Endothelial cell of umbilical vein (primary cell): ENCODE data around the gene NME2. TPM values are rescaled to one million over a fixed set of nuclear protein-coding genes. Genes with fewer than 3 reads are reported as not detected.

Experiments used
- BruUV-seq: library from RNA; stranded (reverse); fragments of 400-500 nt; replicated peaks from 2 replicates; lab custom pipeline; 2021; lab: Mats Ljungman, UMichigan
- CTCF ChIA-PET: fragments of 300-600, 350-600 bp; sonication (Branson Sonifier 250); formaldehyde crosslinking; loops from one replicate; lab custom pipeline; 2021; ENCODE audit warnings: antibody characterized with exemption, inconsistent platforms; lab: Charles Lee
- POLR2A ChIA-PET: fragments of 300-600, 350-600 bp; sonication (Branson Sonifier 250); formaldehyde crosslinking; loops from one replicate; lab custom pipeline; 2021; ENCODE audit warnings: antibody characterized with exemption, inconsistent platforms; lab: Charles Lee
- DNase-seq: peaks from one replicate; pipeline ENCODE4 v3.0.0-alpha.2; 2011; ENCODE audit warnings: low read depth, low spot score
- FAIRE-seq: peaks from 2 replicates; lab custom pipeline; 2011; peaks lifted over from hg19 to GRCh38; lab: Jason Lieb, UNC
- H2AFZ ChIP-seq: 2 replicates; pipeline ENCODE4 v1.6.0; 2012; ENCODE audit warnings: low read depth, low read length, control low read depth, inconsistent platforms
- H3K27ac ChIP-seq: 2 replicates; pipeline ENCODE4 v1.5.1; 2011; ENCODE audit warnings: low read depth, mild to moderate bottlenecking, control low read depth, low read length, moderate library complexity; ENCODE audit not compliant: insufficient read depth
- H3K27me3 ChIP-seq, 2 experiments: 2 replicates each; pipeline versions ENCODE4 v1.6.0 to v1.6.1; 2011; ENCODE audit warnings: low read length in 2 of 2, mixed read lengths in 1 of 2; ENCODE audit not compliant: control insufficient read depth in 2 of 2, insufficient read depth in 2 of 2
- H3K36me3 ChIP-seq, 2 experiments: 2 replicates in 1 of 2; 3 replicates in 1 of 2; pipeline ENCODE4 v1.5.1; 2011; ENCODE audit warnings: low read length in 2 of 2, mild to moderate bottlenecking in 1 of 2, moderate library complexity in 1 of 2; ENCODE audit not compliant: control insufficient read depth in 2 of 2, insufficient read depth in 2 of 2; ENCODE audit errors: extremely low read depth in 1 of 2
- H3K4me1 ChIP-seq: 3 replicates; pipeline ENCODE4 v1.5.1; 2011; ENCODE audit warnings: mild to moderate bottlenecking, low read length; ENCODE audit not compliant: control insufficient read depth, insufficient read depth; ENCODE audit errors: extremely low read depth
- H3K4me2 ChIP-seq: 2 replicates; pipeline ENCODE4 v1.6.1; 2011; ENCODE audit warnings: low read length, control low read depth, mixed read lengths; ENCODE audit not compliant: insufficient read depth
- H3K4me3 ChIP-seq, 3 experiments: fragments of 200-600 bp in 1 of 3; sonication (generic), shearing (Covaris generic) in 1 of 3; replicated peaks in 1 of 3; 2 replicates each; pipeline ENCODE4 v1.5.1; 2011 to 2016; ENCODE audit warnings: control low read depth in 3 of 3, low read length in 3 of 3, mild to moderate bottlenecking in 2 of 3, inconsistent platforms in 1 of 3, low read depth in 1 of 3, moderate library complexity in 1 of 3; ENCODE audit not compliant: insufficient read depth in 1 of 3
- H3K79me2 ChIP-seq: 2 replicates; pipeline ENCODE4 v1.6.0; 2012; ENCODE audit warnings: low read length, inconsistent platforms; ENCODE audit not compliant: control insufficient read depth, insufficient read depth
- H3K9ac ChIP-seq: replicated peaks from 2 replicates; pipeline ENCODE3; 2011; ENCODE audit warnings: low read length, control low read depth; ENCODE audit not compliant: insufficient read depth; ENCODE audit errors: extremely low read depth
- H3K9me1 ChIP-seq: replicated peaks from 3 replicates; pipeline ENCODE4 v1.6.0; 2011; ENCODE audit warnings: mild to moderate bottlenecking, low read length; ENCODE audit not compliant: control insufficient read depth, insufficient read depth; ENCODE audit errors: extremely low read depth
- H3K9me3 ChIP-seq: replicated peaks from 2 replicates; pipeline ENCODE4 v1.5.1; 2012; ENCODE audit warnings: low read length, inconsistent platforms; ENCODE audit not compliant: control insufficient read depth, insufficient read depth
- H4K20me1 ChIP-seq: replicated peaks from 2 replicates; pipeline ENCODE3; 2011; ENCODE audit warnings: mild to moderate bottlenecking, low read length; ENCODE audit not compliant: control insufficient read depth, insufficient read depth; ENCODE audit errors: extremely low read depth
- EZH2 ChIP-seq: IDR thresholded peaks from 2 replicates; pipeline ENCODE4 v1.6.1; 2012; ENCODE audit warnings: borderline replicate concordance, low read depth, mild to moderate bottlenecking, moderate library complexity, low read length, inconsistent platforms; ENCODE audit not compliant: severe bottlenecking
- FOS ChIP-seq: IDR thresholded peaks from 2 replicates; pipeline ENCODE4 v1.6.1; 2011; ENCODE audit warnings: mild to moderate bottlenecking, low read length, moderate library complexity, borderline replicate concordance; ENCODE audit not compliant: insufficient read depth
- GATA2 ChIP-seq: IDR thresholded peaks from 2 replicates; pipeline ENCODE4 v1.7.0; 2011; ENCODE audit warnings: low read depth, mild to moderate bottlenecking, moderate library complexity, mixed read lengths, low read length; ENCODE audit not compliant: insufficient read length, insufficient read depth
- JUN ChIP-seq: IDR thresholded peaks from 2 replicates; pipeline ENCODE4 v1.6.1; 2011; ENCODE audit warnings: borderline replicate concordance, low read depth; ENCODE audit not compliant: insufficient read length, insufficient read depth
- MAX ChIP-seq: IDR thresholded peaks from 2 replicates; pipeline ENCODE4 v1.6.1; 2011; ENCODE audit not compliant: insufficient read depth, insufficient read length
- MYC ChIP-seq: IDR thresholded peaks from one replicate; pipeline ENCODE4 v1.6.1; 2011; ENCODE audit warnings: mild to moderate bottlenecking, low read depth, low read length
- dilution Hi-C: fragments of 300-500 bp; cut with MboI; formaldehyde crosslinking; loops from one replicate; pipeline ENCODE4 v1.15.0; 2019; ENCODE audit warnings: low sequenced_read_pairs; ENCODE audit not compliant: extremely low pct_ligation_motif_present
- intact Hi-C: fragments of 100-400 bp; cut with micrococcal nuclease; formaldehyde crosslinking; loops from one replicate; pipeline ENCODE4 v1.10.0; 2022
- polyA plus RNA-seq, 4 experiments: library from polyadenylated mRNA; depleted of rRNA in 3 of 4; stranded (reverse) in 3 of 4; unstranded in 1 of 4; fragments of >200 nt; gene quantifications; 2 replicates each; pipeline versions ENCODE4 v1.2.1 to v1.2.3, GENCODE V29; 2011 to 2012; ENCODE audit warnings: missing spikeins in 1 of 4
- total RNA-seq: library from RNA; stranded (reverse); gene quantifications from 2 replicates; pipeline ENCODE4 v1.2.3, GENCODE V29; 2021

NME2 gene
- total and polyA plus RNA-seq, 2 donors (not counting 3 experiments of a cell fraction or from before 2014, with no cell fraction given), result 555 to 833 TPM

DNA sequence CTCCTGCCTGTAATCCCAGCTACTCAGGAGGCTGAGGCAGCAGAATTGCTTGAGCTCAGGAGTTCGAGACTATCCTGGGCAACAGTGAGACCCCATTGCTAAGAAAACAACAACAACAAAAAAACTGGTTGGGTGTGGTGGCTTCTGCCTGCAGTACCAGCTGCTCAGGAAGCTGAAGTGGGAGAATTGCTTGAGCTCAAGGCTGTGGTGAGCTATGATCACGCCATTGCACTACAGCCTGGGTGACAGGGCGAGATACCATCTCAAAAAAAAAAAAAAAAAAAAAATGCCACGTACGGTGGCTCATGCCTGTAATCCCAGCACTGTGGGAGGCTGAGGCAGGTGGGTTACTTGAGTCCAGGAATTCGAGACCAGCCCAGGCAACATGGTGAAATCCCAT, 34.1 kb downstream of the NME2 start:
- BruUV-seq, result no TSS peak
- intact Hi-C loops (no loop called here), dilution Hi-C loops (no loop called here)
- Histone ChIP-seq H3K9me1 (no peaks in the 10 kb centered on the region), H3K27me3 (no peaks in the 10 kb centered on the region), H4K20me1 (no peaks in the 10 kb centered on the region), H3K4me1 (no peaks in the 10 kb centered on the region), H3K9ac (no peak overlapping the region), H3K79me2 (no peaks in the 10 kb centered on the region), H2AFZ (no peak overlapping the region), H3K36me3 (peaks cover 14 to 22% of the 10 kb centered on the region in 2 experiments), H3K4me2 (no peak overlapping the region), H3K9me3 (no peaks in the 10 kb centered on the region), H3K27ac (no peak overlapping the region), H3K4me3 (no peak overlapping the region)
- CTCF ChIA-PET, result interaction anchor here (1.0 kb wide), 1 partner anchor 9 kb away, joined by 3 read pairs; no protein-coding TSS in a partner anchor
- POLR2A ChIA-PET, result no interaction called here
- no peak for DNase-seq
- TF ChIP-seq MYC (no peak), MAX (no peak), EZH2 (no peak), GATA2 (no peak), JUN (no peak), FOS (no peak)
- no peak for FAIRE-seq

DNA sequence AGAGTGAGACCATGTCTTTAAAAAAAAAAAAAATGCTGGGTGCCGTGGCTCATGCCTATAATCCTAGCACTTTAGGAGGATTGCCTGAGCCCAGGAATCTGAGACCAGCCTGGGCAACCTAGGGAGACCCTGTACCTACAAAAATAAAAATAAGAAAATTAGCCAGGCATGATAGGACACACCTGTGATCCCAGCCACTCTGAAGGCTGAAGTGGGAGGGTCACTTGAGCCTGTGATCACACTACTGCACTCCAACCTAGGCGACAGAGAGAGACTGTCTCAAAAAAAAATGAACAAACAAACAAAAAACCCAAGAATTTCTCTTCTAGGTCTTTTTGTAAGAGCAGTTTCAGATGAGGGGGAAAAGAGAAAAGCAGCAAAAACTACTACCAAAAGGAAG, 34.6 kb downstream of the NME2 start:
- BruUV-seq, result no TSS peak
- POLR2A ChIA-PET, result no interaction called here
- no peak overlapping the region for H3K4me3 ChIP-seq
- dilution Hi-C loops, result no loop called here
- H3K9me1 ChIP-seq, result no peaks in the 10 kb centered on the region
- CTCF ChIA-PET, result interaction anchor here (1.0 to 1.4 kb wide), 2 partner anchors 10 to 14 kb away, joined by 3 read pairs; no protein-coding TSS in a partner anchor
- FAIRE-seq (no peak), DNase-seq (no peak)
- no peaks in the 10 kb centered on the region for H3K9me3 ChIP-seq
- H3K27me3 ChIP-seq, result no peaks in the 10 kb centered on the region
- H3K9ac ChIP-seq, result no peak overlapping the region
- no peaks in the 10 kb centered on the region for H3K4me1 ChIP-seq
- peaks cover 14 to 18% of the 10 kb centered on the region in 2 experiments for H3K36me3 ChIP-seq
- H3K79me2 ChIP-seq, result no peaks in the 10 kb centered on the region
- H2AFZ ChIP-seq, result no peak overlapping the region
- intact Hi-C loops, result no loop called here
- no peak overlapping the region for H3K27ac ChIP-seq
- H3K4me2 ChIP-seq, result no peak overlapping the region
- no peak for TF ChIP-seq EZH2
- no peaks in the 10 kb centered on the region for H4K20me1 ChIP-seq
